Posterior vena cava (tissue), 2 donors: ENCODE data around the gene CISH. TPM values are rescaled to one million over a fixed set of nuclear protein-coding genes. Genes with fewer than 3 reads are reported as not detected.

Source experiments
- DNase-seq: peaks from one replicate; pipeline ENCODE4 v3.0.0-alpha.2; 2020; ENCODE audit warnings: low spot score
- intact Hi-C, 2 donors: fragments of 100-400 bp; cut with DNase I; formaldehyde crosslinking; loops; one replicate each; pipeline versions ENCODE4 v1.14.1 to v1.14.2; 2022 to 2023
- total RNA-seq, 2 donors: library from RNA; stranded (reverse); fragmentation: NEBNext Ultra II Directional; extraction: Animal tissue kit (Norgen Biotek cat#: 25700); gene quantifications; one replicate each; pipeline ENCODE4 v1.2.1, GENCODE V29; 2021
- donor health status: DM: yes; HTN: yes; CAD: no.
- donor health status: DM: yes; HTN: yes; CAD: no.

The CISH gene
- total RNA-seq, 2 donors from 2014 or later: 8.6 to 12.5 TPM

DNA sequence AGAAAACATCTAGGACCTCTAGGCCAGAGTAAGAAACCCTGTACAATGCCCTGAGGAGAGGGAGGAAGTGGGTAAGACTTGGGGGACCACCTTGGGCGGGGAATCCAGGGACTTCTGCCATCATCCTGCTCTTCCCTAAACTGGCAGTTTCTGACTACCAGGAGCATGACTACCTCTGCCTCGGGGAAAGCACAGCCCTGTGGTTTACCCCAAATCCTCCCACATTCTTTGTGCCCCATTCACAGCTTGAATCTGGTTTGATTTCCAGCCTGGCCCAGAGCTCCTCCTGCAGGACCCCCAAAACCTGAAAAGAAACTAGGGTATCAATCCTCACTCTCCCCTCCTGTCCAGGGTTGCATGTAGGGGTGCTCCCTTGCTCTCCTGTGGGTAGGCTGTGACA is 48.7 kb downstream of the CISH start:
- intact Hi-C loops: no loop called here
- no peak for DNase-seq

- DNase-seq: no peak
- intact Hi-C loops: no loop called here
Observed at GRCh38 chr3:50559702-50560101, 51.9 kb downstream of the CISH start.

GRCh38 chr3:50557915-50558314 is 53.7 kb downstream of the CISH start:
- intact Hi-C loops: no loop called here
- no peak for DNase-seq

DNA sequence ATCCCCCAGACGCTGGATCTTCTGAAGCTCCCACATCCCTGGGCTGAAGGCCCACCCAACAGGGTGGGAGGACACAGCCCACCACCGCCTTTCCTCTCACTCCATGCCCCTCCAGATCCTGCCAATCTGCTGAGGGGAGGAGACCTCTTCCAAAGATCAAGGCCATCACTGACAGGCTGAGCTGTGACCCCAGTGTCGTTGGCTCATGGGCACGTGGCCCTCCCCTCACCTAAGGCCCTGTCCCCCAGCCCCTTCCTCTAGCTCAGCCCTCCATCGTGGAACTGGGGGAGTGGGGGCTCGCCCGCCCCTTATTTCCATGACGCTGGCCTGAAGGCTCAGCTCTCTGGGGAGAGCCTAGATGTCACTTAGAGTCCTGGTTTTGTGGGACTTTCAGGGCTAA is 54.5 kb downstream of the CISH start:
- intact Hi-C loops: no loop called here
- DNase-seq: no peak

Other genes starting within 250 kb of the CISH start
- 1 to 10 TPM; 2.0 to 2.6 TPM for gene CACNA2D2, start 108.1 kb downstream of the CISH start, total RNA-seq
- gene C3orf18, start 44.0 kb downstream of the CISH start, total RNA-seq: 10 to 100 TPM in 1 of 2 donors, 1 to 10 TPM in 1; 9.8 to 11.4 TPM
- gene HEMK1, start 42.3 kb downstream of the CISH start, total RNA-seq: 10 to 100 TPM; 10.9 to 12.6 TPM
- 10 to 100 TPM; 21.8 to 32.9 TPM for gene MAPKAPK3, start 5.4 kb upstream of the CISH start, total RNA-seq
- gene DOCK3, start 63.2 kb upstream of the CISH start, total RNA-seq: 1 to 10 TPM in 1 of 2 donors, under 1 TPM in 1; 0.60 to 2.4 TPM